Measurements from ENCODE around the gene ZEB2. TPM values are rescaled to one million over a fixed set of nuclear protein-coding genes. Genes with fewer than 3 reads are reported as not detected.

ZEB2 gene
- total RNA-seq, 2 experiments from 2014 or later: 13.5 to 14.9 TPM

DNA sequence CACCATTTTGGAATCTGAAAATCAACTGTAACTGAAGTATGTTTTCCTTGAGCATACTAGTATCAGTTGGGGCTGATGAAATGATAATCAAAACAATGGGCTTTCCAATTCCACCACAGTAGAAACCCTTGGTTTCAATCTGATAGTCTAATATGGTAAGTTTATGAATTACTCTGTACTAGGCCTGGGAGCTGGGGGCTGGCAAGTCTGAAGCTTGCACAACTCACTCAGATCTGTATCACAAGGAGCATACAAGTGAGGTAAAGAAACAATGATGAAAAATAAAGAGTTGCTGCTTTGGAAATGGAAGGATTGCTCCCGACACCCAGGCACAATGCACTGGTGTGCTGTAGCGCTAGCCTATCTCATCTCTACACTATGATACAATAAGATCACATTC, 19.4 kb downstream of the ZEB2 start:
- ATAC-seq (peak; percentile 47), DNase-seq (no peak)
- CTCF ChIA-PET: no interaction called here
- H3K4me1 Mint-ChIP-seq (ENCODE audit: low read depth): peaks cover 25% of the 10 kb centered on the region
- no peaks in the 10 kb centered on the region for H3K9me3 Mint-ChIP-seq
- no peaks in the 10 kb centered on the region for H3K27me3 Mint-ChIP-seq
- TF ChIP-seq, protein P1, sequence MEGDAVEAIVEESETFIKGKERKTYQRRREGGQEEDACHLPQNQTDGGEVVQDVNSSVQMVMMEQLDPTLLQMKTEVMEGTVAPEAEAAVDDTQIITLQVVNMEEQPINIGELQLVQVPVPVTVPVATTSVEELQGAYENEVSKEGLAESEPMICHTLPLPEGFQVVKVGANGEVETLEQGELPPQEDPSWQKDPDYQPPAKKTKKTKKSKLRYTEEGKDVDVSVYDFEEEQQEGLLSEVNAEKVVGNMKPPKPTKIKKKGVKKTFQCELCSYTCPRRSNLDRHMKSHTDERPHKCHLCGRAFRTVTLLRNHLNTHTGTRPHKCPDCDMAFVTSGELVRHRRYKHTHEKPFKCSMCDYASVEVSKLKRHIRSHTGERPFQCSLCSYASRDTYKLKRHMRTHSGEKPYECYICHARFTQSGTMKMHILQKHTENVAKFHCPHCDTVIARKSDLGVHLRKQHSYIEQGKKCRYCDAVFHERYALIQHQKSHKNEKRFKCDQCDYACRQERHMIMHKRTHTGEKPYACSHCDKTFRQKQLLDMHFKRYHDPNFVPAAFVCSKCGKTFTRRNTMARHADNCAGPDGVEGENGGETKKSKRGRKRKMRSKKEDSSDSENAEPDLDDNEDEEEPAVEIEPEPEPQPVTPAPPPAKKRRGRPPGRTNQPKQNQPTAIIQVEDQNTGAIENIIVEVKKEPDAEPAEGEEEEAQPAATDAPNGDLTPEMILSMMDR (IDR thresholded peaks at IDR 0.05): no peak
- H3K4me3 Mint-ChIP-seq: no peak overlapping the region
- peaks cover 6% of the 10 kb centered on the region for H3K36me3 Mint-ChIP-seq (ENCODE audit: low read depth)
- H3K27ac Mint-ChIP-seq: no peak overlapping the region
- intact Hi-C loops (cut with micrococcal nuclease): no loop called here
- POLR2A ChIA-PET: no interaction called here

GRCh38 chr2:144498277-144498676, 21.6 kb downstream of the ZEB2 start:
- no peak overlapping the region for H3K27ac Mint-ChIP-seq
- ATAC-seq (peak; percentile 37), DNase-seq (no peak)
- no peak overlapping the region for H3K4me3 Mint-ChIP-seq
- POLR2A ChIA-PET: interaction anchor here (1.5 kb wide), 1 partner anchor 10 kb away, joined by 4 read pairs; no protein-coding TSS in a partner anchor
- TF ChIP-seq, protein P1 (IDR thresholded peaks at IDR 0.05): no peak
- H3K36me3 Mint-ChIP-seq (ENCODE audit: low read depth): peaks cover 5% of the 10 kb centered on the region
- H3K9me3 Mint-ChIP-seq: no peaks in the 10 kb centered on the region
- intact Hi-C loops (cut with micrococcal nuclease): no loop called here
- no peaks in the 10 kb centered on the region for H3K27me3 Mint-ChIP-seq
- CTCF ChIA-PET: interaction anchor here (1.0 kb wide), 1 partner anchor 31 kb away, joined by 3 read pairs; no protein-coding TSS in a partner anchor
- peaks cover 11% of the 10 kb centered on the region for H3K4me1 Mint-ChIP-seq (ENCODE audit: low read depth)

DNA sequence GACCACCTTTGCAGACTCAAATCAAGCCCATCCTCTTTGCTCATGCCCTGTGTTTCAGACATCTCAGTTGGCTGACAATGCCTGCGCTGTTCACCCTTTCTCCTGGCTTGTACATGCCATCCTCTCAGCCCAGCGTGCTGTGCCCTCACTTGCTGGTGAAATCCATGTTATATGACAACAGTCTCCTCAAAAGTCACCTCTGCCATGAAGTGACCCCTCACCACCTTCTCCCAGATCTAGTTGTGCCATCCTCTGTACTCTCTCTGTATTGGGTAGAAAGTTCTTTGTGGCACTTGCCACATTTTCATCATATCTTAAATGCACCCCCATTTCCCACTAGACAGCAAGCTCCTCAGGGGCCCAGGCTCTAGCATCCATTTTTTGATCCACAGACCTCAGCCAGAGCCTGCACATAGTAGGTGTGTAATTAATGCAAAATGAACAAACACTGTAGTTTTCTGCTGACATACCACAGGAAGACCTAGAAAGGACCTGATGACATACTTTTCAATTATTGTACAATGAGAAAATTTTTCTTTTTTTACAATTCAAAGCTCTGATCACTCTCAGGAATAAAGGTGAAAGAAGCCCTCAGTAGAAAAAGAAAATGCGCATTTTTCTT, 22.8 kb downstream of the ZEB2 start:
- Mint-ChIP-seq H3K27me3 (no peaks in the 10 kb centered on the region), H3K27ac (no peak overlapping the region), H3K4me3 (no peak overlapping the region), H3K36me3 (ENCODE audit: low read depth) (peaks cover 5% of the 10 kb centered on the region), H3K4me1 (ENCODE audit: low read depth) (peaks cover 17% of the 10 kb centered on the region), H3K9me3 (no peaks in the 10 kb centered on the region)
- ATAC-seq: peak; percentile 32
- TF ChIP-seq, protein P1 (IDR thresholded peaks at IDR 0.05): no peak
- CTCF ChIA-PET: no interaction called here
- intact Hi-C loops (cut with micrococcal nuclease): no loop called here
- POLR2A ChIA-PET: interaction anchor here (0.6 to 1.5 kb wide), 3 partner anchors 9 to 70 kb away, joined by 3 to 4 read pairs (median 4); no protein-coding TSS in a partner anchor
- no peak for DNase-seq

GRCh38 chr2:144496092-144496976, 23.6 kb downstream of the ZEB2 start:
- CTCF ChIA-PET: no interaction called here
- H3K27me3 Mint-ChIP-seq: no peaks in the 10 kb centered on the region

More at GRCh38 chr2:144496092-144496976, 23.6 kb downstream of the ZEB2 start:
- Mint-ChIP-seq H3K9me3 (no peaks in the 10 kb centered on the region), H3K4me1 (ENCODE audit: low read depth) (peaks cover 20% of the 10 kb centered on the region), H3K36me3 (ENCODE audit: low read depth) (peaks cover 5% of the 10 kb centered on the region), H3K4me3 (no peak overlapping the region), H3K27ac (peak overlapping the region; percentile 48)
- TF ChIP-seq, protein P1 (IDR thresholded peaks at IDR 0.05): no peak
- no peak for DNase-seq
- POLR2A ChIA-PET: interaction anchor here (1.3 kb wide), 1 partner anchor 13 kb away, joined by 3 read pairs; no protein-coding TSS in a partner anchor
- intact Hi-C loops (cut with micrococcal nuclease): no loop called here
- ATAC-seq: no peak

All from activated CD8-positive, alpha-beta T cell treated with anti-CD3 and anti-CD28 coated beads for 36 hours (primary cell).